GM12875 (cell line): ENCODE measurements around the gene MRC2.

ENCODE experiments used
- H3K4me3 ChIP-seq: one replicate; pipeline ENCODE4 v1.5.1; 2011; ENCODE audit warnings: low read depth, low read length, control low read depth
- TF ChIP-seq, protein P1 (sequence below): IDR thresholded peaks from 2 replicates; pipeline ENCODE4 v1.5.1; 2011; ENCODE audit warnings: low read depth, mild to moderate bottlenecking, control low read depth, inconsistent platforms, low read length, moderate library complexity, borderline replicate concordance; ENCODE audit not compliant: insufficient read depth

Gene MRC2

GRCh38 chr17:62592341-62593099 is 35.0 kb upstream of the MRC2 start:
- TF ChIP-seq, protein P1, sequence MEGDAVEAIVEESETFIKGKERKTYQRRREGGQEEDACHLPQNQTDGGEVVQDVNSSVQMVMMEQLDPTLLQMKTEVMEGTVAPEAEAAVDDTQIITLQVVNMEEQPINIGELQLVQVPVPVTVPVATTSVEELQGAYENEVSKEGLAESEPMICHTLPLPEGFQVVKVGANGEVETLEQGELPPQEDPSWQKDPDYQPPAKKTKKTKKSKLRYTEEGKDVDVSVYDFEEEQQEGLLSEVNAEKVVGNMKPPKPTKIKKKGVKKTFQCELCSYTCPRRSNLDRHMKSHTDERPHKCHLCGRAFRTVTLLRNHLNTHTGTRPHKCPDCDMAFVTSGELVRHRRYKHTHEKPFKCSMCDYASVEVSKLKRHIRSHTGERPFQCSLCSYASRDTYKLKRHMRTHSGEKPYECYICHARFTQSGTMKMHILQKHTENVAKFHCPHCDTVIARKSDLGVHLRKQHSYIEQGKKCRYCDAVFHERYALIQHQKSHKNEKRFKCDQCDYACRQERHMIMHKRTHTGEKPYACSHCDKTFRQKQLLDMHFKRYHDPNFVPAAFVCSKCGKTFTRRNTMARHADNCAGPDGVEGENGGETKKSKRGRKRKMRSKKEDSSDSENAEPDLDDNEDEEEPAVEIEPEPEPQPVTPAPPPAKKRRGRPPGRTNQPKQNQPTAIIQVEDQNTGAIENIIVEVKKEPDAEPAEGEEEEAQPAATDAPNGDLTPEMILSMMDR: no peak
- H3K4me3 ChIP-seq: no peak overlapping the region

DNA sequence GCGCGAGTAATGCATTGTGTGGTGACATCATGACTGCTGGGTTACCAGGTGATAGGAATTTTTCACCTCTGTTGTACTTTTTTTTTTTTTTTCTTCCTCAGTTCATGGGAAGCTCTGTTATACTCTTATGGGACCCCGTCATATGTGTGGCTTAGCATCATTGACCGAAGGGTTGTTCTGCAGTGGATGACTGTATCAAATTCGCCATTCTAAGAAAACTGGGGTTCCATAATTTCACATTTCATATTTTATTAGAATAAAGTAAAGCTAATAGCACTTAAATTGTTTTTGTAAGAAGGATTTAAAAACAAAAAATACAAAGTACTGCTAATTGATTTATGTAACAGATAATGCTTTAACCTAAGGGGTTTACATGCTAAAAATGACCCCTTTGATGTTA is 32.0 kb upstream of the MRC2 start:
- H3K4me3 ChIP-seq: no peak overlapping the region
- TF ChIP-seq, protein P1: no peak

DNA sequence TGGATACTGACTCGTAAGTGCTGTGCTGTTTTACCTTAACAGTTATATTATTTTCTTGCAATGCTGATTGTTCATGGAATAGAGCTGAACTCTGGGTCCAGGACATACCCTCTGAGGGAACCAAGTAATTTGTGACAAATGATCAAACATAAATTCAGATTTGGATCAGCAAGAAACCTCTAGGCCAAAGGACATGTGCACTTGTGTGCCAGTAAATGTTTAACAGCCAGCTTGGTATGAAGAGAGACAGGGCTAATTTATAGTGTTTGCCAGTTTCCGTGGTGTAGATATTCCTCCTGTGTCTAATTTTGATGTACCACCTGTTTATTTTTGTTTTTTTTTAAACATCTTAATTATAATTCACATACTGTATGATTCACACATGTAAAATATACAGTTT is 30.8 kb upstream of the MRC2 start:
- TF ChIP-seq, protein P1: no peak

GRCh38 chr17:62597150-62597549 is 30.3 kb upstream of the MRC2 start:
- TF ChIP-seq, protein P1: no peak
- H3K4me3 ChIP-seq: no peak overlapping the region

More for the DNA sequence above, 30.8 kb upstream of the MRC2 start:
- no peak overlapping the region for H3K4me3 ChIP-seq

GRCh38 chr17:62597920-62598319 is 29.6 kb upstream of the MRC2 start:
- no peak overlapping the region for H3K4me3 ChIP-seq
- TF ChIP-seq, protein P1: no peak

- no peak overlapping the region for H3K4me3 ChIP-seq
- TF ChIP-seq, protein P1: no peak
Measured at GRCh38 chr17:62599964-62600657, 27.4 kb upstream of the MRC2 start.

DNA sequence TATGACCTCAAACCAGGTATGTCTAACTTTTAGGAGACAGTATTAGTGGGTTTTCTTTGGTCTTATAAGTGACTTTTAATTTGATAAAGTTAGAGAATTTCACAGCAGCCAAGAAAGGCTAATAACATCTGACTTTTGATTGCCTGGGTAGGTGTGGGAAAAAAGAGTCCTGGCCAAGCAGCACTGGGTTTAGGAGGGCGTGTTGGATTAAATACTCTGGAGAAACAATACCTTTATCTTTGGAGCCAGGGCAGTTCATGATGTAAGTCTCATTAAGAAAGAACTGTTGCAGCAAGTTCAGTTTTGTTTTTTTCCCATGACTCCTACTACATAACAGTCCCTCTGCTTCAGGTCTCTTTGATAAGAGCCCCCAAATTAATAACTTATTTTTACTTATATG is 26.7 kb upstream of the MRC2 start:
- TF ChIP-seq, protein P1: no peak
- H3K4me3 ChIP-seq: no peak overlapping the region
